NCI-H345 treated with DMSO at 0.1 percent for 48 hours (cell line): ENCODE measurements around the gene ATP2A3.
A peak's percentile ranks its signal among the peaks of the same experiment; 100 is the strongest.

Source experiments
- DNase-seq: peaks from one replicate; lab custom pipeline; 2025; ENCODE audit not compliant: unreplicated experiment; lab: John Stamatoyannopoulos, UW

The ATP2A3 gene

DNA sequence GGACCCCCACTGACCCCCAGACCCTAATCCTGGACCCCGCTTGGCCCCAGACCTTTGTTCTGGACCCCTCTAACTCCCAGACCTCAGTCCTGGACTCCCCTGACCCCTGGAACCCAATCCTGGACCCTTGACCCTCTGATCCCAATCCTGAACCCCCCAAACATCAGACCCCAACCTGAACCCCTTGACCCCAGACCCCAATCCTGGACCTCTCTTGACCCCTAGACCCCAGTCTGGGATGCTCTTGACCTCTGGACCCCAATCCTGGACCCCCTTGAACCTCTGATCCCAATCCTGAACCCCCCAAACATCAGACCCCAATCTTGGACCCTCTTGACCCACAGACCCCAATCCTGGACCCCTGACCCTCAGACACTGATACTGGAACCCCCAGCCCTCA lies 34.5 kb downstream of the ATP2A3 start:
- DNase-seq = no peak

DNA sequence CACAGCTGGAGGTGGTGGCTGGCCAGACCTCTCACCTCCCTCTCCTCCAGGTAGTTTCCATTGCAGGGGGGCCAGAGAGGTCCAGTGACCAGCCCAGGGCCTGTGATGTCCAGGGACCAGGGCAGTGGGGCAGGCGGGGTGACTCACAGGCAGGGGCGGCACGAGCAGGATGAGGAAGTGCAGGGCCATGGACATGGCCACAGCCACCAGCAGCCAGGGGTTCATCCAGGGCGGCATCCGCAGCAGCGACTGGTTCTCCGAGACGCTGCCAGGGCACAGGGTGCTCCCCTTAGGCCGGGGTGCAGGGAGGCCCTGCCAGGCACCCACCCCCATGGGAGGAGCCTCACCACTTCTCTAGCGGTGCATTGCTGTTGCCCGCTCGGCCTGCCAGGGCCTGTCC lies 35.1 kb downstream of the ATP2A3 start:
- DNase-seq = no peak

DNA sequence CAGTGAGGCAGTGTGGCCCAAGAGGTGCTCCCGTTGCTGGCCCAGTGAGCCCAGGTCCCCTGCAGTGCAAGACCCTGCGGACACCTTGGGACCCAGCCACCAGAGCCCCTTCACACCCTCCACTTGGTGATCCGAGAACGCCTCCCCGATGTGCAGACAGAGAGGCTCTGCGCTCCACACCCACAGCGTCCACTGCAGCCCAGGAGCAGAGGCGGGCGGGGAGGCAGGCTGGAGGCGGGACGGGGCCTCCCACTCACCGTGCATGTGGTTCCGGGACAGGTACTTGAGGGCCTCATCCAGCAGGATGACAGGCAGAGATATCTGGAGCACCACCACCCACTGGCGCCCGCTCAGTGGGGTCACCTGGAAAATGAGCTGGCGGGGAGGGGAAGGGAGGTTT lies 35.8 kb downstream of the ATP2A3 start:
- DNase-seq = no peak

DNA sequence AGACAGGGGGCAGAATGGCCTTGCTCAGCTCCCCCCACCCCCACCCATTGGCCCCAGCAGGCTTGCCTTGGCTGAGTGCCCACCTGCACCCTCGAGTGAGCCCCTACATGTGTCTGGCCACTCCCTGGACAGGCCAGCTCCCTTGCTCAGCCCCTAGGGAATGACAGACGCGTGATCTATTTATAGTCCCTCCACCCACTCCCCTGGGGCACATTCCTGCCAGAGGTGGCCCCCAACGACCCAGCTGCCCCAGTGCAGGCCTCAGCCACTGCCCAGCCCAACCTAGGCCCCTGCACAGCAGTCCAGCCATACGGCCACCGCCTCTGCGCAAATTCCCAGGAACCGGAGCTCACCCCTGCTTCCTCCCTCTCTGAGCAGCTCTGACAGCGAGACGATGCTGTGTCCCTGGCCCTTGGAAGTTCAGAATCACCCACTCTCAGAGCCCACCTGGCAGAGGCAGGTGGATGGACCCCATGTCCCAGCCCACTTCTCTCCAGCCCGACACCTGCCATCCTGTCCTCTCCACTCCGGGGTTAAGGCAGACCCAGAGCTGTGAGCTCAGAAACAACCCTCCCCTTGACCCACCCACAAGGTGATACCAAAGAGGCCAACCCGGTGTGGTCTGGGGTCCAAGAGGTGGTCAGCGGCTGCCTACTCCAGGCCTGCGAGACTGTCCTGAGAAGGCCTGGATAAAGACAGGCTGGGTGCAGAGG lies 36.5 kb downstream of the ATP2A3 start:
- DNase-seq = no peak

DNA sequence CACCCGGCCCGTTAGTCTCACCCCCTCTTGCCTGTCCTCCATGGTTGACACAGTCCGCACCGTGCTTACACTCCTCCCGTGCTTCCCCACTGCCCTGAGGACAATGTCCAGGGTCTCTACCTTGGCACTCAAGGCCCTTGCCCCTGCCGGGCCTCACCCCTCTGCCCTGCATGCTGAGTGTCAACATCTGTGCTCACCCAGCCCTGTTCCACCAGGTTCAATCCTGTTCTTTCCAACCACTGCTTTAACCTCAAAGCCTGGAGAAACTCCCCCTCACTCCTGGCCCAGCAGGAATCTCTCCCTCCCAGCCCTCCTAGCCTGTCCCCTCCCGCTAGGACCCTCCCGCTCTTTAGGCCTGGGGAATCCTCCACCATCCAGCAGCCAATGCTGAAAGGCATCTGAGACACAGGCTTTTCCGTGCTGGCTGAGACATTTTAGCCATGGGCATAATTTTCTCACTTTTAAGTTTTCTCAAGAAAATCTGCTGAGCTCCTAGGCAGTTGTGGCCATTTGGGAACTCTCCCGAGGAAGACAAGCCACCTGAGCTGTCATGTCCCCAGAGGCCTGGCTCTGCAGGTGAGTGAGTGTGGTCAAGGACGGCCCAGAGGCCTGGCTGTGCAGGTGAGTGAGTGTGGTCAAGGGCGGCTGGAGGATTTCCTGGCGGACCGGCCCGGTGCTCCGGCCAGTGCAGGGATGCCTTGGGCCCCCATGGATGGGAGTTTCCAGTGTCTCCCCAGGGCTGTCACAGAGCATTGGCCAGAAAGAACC lies 37.2 kb downstream of the ATP2A3 start:
- no peak for DNase-seq

DNA sequence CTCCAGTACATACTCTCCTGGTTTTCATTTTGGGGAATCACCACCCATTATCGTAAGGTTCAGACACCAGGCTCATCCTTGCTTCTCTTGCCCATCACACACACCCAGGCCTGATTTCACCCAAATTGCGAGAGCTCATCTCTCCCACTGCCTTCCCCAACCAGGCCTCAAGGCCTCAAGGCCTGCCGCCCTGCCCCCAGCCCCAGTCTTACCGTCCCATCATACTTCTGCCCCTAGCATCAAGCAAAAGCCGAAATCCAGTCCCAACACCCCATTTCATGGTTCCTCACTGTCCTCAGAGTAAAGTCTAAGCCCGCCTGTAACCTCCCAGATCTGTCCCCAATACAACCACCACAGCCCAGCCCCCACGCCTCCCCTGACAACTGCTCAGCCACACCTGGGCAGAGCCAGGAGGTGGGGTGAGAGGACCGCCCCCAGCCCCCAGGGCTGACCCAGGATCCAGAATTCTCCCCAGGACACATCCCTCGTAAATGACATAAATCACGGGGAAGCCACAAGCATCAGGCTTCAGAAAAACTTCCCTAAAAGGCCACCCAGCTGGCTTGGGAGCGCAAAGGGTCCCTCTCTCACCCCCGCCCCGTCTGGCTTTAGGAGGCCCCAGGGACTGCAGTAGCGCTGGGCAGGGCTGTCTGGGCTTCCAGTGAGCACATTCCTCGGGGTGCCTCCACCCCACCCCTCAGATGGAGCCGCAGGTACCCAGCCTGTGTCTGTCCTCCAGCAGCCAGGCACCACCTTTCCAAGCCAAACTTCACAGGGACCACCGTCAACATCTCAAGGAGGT lies 38.4 kb downstream of the ATP2A3 start:
- DNase-seq = no peak

DNA sequence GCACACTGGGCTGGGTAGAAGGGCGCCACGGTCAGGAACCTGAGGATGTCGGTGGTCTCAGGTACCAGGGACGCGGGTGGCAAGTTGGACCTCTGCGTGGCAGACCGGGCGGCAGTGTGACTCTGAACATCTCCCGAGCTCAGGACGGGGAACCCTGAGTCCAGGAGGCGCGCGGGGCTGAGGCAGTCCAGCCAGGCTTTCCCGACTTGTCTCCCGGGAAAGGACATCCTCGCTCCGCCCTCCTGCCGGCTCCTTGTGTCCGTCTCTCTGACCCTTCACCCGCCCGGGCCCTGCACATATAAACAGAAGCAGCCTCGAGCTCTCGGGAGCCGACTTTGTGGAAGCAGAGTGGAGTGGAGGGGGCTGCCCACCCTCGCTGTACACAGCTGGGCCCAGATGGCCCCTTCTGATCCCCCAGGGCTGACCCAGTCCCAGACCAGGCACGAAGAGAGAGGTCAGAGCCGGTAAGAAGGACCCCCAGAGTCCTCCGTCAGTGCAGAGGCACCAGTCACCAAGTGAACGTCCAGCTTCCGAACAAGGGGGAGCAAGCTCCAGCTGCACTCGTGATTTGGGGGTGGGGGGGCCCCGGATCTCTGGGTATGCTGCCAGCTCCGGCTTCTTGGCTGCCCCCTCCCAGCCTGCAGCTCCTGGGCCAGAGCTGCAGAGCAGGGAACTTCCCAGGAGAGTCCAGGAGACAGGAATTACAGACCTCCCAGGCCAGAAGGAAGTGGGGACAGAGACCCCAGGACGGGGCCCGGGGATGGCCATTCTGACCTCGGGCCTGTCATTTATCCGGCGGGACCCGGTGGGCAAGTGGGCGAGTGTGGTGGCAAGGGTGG lies 39.5 kb downstream of the ATP2A3 start:
- DNase-seq = no peak

DNA sequence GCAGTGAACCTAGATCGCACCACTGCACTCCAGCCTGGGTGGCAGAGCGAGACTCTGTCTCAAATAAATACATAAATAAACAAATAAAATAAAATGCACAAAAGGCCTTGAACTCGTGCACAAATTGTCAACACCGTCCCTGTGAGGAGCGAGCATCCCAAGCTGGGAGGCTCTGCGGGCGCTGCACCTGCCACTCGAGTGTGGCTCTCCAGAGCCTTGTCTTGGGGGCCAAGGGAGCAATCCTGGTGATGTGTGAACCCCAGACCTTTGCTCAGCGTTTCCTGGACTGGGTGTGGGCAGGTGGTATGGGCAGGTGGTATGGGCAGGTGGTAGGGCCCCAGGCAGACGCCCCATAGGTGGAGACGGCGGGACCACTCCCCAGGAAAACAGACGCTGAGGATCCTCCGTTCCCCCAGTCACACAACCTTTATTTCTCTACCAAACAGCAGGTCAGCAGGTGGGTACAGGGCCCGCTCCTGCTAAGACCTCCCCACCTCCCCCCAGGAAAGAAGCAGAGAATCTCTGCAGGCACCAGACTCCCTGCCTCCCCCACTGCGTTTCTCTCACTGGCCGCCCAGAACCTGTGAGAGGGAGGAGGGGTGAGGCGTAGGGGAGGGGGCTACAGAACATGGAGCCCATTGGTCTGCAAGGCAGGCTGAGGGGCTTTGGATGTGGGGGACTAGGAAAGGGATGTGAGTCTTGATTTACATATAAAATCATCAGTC lies 40.6 kb downstream of the ATP2A3 start:
- DNase-seq = peak; percentile 25

DNA sequence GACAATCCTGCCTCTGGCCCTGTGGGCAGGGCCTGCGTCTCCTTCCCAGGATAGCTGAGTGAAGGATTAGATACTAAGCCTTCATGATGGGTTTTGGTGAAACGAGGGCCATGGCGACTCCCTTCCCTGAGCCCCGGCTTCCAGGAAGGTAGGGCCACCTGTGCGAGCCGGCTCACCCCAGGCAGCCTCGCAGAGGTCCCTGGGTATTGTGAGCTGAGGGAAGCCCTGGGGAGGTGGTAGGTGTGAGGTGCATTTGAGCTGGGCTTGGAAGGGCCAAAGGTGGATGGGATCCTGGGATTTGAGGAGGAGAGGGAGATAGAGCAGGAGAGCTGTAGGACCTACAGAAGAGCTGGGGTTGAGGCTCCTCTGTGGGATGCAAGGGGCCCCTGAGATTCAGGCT lies 41.5 kb downstream of the ATP2A3 start:
- DNase-seq = no peak

DNA sequence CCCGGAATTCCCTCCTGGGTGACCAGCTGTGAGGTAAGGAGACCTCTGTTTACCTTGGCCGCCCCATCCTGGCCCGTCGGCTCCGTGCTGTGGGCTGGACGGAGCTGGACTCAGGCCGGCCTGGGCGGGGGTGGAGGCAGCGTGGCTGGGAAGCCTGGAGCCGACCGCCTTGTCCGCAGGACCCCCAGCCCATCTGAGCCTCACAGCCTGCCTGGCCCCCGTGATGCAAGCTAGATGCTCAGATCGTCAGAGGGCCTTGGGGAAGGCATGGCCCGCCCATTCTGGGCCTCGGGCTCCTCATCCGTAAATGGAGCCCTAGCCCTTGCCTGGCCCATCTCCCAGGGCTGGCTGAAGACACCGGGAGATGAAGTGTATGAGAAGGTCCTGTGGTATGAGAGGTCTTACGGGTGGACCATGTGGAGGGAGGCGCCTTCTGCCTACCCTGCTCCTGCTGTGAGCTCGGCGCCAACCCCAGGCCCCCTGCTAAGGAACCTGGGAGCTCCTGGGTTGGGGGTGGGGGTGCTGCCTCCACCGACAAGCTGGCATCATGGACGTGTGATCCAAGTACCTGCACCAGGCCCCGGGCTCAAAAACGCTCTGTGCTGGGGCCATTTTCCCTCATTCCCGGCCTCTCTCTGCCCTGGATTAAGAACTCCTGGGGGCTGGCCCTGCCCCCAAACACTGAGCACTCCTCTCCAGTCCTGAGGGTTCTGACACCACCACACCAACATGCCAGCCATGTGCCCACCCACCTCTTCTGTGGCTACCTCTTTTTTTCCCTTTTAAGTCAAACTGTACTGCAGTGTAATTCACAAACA lies 42.5 kb downstream of the ATP2A3 start:
- DNase-seq = no peak

DNA sequence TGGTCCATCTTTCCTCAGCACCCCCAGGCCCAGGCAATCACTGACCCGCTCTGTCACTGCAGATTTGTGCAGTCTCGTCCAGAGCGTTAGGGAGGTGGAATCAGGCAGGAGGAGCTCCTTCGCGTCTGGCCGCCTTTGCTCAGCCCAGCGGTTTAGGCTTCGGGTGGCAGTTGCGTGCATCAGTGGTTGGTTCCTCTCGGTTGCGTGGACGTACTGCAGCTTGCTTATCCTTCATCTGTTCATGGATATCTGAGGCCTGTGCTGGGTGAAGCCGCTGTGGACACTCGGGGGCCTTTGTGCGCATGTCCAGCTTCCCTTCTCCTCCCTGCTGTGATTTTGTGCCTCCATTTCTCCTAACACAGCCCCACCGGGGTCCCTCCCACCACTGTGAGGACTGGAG lies 43.2 kb downstream of the ATP2A3 start:
- DNase-seq = no peak

DNA sequence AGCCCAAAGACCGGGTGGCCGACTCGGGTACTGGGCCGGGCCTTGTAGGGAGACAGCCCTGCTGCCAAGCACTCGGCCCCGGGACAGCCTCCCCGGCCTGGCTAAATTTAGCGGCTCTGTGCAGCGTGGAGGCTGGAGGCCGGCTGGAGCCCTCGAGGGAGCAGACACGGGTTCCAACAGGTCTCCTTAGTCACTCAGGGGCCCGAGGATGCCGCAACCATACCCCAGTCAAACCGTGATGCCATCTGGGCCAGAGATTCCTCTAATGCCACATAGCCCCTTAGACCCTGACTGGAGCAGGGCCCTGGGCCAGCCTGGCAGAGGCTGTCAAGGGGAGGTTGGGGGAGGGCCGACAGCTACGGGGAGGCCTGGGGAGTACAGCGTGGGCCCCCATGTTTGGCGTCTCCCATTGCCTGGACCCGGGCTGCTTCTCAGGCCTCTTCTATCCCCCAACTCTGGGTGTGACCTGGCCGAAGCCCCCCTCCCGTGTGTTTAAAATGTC lies 45.1 kb downstream of the ATP2A3 start:
- no peak for DNase-seq

DNA sequence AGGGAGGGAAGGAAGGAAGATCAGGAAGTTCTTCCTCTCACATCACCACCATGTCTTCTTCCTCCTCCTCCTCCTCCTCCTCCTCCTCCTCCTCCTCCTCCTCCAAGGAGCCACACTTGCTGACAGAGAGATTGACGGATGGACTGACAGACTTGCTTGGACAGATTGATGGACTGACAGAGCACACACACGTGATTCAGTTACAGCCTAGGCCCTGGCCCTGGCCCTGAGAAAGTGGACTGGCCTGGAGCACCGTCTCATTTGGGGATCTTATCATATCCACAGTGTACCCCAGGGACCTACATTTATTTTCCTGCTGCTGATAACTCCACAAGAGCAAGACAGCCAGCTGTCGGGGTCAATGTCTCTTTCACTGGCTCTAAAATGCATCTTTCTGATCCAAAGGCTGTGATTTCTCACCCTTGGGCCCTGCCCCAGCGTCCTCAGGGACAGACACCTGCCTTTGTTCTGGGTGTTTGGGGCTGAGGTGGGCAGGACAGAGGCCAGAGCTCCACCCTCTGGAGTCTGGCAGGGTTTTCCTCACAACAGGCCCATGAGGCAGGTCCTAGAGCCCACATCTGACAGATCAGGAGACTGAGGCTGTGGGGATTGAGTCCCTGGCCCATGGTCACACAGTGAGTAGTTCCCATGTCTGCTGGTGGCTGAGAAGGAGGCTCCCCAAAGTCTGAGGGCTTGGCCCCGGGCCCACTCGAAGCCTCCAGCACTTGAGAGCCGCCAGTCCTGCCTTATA lies 45.7 kb downstream of the ATP2A3 start:
- DNase-seq = no peak

DNA sequence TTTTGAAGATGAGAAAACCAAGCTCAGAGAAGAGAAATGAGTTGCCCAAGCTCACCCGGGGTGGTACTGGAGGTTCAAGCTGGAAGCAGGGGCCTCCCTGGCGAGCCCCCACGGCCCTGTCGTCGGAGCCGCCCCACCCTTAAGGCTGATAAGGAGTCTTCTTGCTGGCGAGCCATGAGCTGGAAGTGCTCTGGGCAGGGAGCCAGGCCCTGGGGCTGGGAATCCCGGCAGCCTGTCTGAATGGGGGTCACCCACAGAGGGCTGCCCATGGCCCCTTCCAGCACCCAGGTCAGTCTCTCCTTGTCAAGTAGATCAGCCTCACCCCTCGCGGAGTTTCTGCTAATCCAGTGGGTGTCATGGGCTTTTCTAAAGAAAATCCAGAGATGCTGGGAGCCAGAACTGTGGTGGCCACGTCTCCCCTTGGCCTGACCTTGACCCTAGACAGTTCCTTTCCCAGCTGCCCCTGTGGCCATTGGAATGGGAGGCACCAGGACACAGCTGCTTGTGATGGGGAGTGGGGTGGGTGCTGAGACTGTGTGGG lies 46.8 kb downstream of the ATP2A3 start:
- DNase-seq = no peak

DNA sequence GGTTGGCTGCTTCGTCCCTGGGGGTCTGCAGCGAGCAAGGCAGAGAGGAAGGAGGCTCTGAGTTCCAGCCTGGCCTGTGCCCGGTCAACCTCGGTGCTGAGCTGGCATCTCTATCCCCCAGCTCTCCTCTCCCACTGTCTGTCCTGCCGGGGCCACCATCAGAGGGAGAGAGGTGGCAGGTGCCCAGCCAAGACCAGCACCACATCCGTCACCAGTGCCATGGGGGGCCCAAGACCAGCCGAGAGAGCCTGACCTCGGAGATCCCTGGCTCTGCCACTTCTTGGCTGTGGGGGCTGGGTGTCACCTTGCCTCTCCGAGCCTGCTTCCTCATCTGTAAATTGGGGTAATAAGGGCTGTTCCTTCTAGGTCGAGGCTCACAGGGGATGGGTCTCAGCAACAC lies 47.4 kb downstream of the ATP2A3 start:
- no peak for DNase-seq

DNA sequence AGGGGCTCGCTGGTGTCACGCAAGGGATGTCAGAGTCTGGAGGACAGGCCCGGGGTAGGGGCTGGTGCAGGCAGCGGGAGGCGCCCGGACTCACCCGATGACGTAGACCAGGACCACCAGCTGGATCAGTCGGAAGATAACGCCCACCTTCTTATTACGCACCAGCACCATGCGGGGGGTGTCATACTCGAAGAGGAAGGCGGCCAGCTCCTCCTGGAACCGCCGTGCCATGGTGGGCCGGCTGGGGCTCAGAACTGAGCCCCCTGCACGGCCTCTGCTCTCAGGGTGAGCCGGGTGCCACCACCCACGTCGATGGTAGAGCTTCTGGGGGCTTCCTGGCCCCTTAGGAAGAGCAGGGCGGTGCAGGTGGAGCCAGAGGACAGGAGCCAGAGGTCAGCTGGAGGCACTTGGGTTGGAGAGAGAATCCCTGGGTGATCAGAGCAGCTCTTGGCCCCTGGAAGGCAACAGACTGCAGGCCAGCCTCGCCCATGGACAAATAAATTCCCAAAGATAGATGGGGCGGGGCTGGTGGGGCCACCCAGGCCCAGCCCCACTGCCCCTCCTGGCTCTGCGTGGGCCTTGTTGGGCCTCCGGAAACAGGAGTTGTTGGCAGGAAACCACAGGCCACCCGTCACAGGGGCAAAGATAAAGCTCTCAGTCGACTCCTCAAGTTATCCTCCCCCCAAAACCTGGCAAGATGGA lies 48.1 kb downstream of the ATP2A3 start, which contains the start of gene P2RX1:
P2RX1 (minus strand) TSS at position 471 of the 702 bp plus-strand sequence; CDS start at position 231, 240 bp downstream.
- DNase-seq = no peak

DNA sequence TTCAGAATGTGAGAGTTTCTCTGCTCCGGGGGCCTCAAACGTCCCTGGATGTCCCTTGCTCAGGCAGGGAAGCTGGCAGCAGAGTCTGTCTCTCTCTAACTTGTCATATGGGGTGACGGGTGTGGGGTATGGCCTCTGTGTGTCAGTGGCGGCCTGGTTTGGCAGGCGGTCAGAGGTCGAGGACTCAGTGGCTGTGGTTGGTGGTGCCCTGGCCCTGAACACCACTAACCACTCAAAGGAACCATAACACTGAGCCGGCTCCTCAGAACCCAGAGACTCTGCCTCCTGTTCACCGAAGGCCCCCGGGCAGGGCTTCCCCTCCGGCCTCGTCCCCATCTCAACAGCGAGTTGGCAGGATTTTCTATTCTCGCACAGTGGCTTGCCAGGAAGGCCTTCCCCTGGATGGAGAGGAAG lies 48.6 kb downstream of the ATP2A3 start:
- DNase-seq = no peak

DNA sequence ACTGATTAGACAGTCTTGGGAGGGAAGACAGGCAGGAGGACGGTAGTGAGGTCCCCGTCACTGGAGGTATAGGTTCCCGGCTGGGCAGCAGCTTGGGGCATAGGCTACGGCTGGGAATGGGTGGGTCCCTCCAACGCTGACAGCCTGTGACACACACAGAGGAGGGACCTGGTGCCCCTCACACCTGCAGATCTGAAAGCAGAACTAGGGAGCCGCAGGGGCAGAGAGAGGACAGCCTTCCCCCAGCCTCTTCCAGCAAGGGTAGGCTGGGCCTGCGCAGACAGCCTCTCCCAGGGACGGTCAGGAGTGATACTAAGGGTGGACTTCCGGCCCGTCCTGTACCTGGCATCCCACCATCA lies 49.9 kb downstream of the ATP2A3 start:
- no peak for DNase-seq
